DND-41 (cell line): ENCODE data around the gene ATXN7.

Source experiments
- EZH2 ChIP-seq: IDR thresholded peaks from 3 replicates; pipeline ENCODE4 v1.6.1; 2012; ENCODE audit warnings: borderline replicate concordance, low read depth, mild to moderate bottlenecking, moderate library complexity, low read length, inconsistent platforms; ENCODE audit not compliant: severe bottlenecking
- TF ChIP-seq, protein P1 (sequence below): IDR thresholded peaks from 2 replicates; pipeline ENCODE4 v1.5.1; 2012; ENCODE audit warnings: borderline replicate concordance, low read length, moderate library complexity, mild to moderate bottlenecking; ENCODE audit not compliant: poor library complexity, severe bottlenecking; ENCODE audit errors: extremely low read depth

DNA sequence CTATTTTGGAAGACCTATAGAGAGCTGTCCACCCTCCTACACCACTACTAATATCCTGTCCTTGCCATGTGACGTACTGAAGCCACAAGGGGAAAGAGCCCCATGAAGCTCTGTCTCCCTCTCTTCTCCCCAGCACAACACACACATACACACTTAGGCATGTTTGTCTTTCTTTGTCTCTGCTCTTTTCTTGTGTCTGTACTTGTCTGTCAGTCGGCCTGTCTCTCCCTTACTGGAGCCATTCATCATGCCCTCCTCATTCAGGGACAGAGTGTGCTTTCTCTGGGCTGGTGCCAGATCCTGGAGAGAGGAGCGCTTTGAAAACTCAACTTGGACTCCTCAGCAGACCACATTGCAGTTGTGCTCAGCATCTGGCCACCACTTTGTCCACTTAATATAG lies 112.1 kb downstream of the ATXN7 start:
- TF ChIP-seq, protein P1, sequence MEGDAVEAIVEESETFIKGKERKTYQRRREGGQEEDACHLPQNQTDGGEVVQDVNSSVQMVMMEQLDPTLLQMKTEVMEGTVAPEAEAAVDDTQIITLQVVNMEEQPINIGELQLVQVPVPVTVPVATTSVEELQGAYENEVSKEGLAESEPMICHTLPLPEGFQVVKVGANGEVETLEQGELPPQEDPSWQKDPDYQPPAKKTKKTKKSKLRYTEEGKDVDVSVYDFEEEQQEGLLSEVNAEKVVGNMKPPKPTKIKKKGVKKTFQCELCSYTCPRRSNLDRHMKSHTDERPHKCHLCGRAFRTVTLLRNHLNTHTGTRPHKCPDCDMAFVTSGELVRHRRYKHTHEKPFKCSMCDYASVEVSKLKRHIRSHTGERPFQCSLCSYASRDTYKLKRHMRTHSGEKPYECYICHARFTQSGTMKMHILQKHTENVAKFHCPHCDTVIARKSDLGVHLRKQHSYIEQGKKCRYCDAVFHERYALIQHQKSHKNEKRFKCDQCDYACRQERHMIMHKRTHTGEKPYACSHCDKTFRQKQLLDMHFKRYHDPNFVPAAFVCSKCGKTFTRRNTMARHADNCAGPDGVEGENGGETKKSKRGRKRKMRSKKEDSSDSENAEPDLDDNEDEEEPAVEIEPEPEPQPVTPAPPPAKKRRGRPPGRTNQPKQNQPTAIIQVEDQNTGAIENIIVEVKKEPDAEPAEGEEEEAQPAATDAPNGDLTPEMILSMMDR: no peak
- no peak for TF ChIP-seq EZH2
